ENCODE data around the gene HS2ST1. TPM values are rescaled to one million over a fixed set of nuclear protein-coding genes. Genes with fewer than 3 reads are reported as not detected.
"Not testable (repeated sequence)": the region's sequence is repeated elsewhere in the genome, so short reads cannot be mapped to it uniquely, and the experiment has no call there.

The HS2ST1 gene
- total RNA-seq (2014; rRNA removed; shearing (Covaris generic)) (13.5 and 15.2 TPM in 2 replicates), polyA plus RNA-seq (2016; fragmentation: Nextera tagmentation; extraction: Ambion mirVana) (10.1 TPM in 2 replicates)

DNA sequence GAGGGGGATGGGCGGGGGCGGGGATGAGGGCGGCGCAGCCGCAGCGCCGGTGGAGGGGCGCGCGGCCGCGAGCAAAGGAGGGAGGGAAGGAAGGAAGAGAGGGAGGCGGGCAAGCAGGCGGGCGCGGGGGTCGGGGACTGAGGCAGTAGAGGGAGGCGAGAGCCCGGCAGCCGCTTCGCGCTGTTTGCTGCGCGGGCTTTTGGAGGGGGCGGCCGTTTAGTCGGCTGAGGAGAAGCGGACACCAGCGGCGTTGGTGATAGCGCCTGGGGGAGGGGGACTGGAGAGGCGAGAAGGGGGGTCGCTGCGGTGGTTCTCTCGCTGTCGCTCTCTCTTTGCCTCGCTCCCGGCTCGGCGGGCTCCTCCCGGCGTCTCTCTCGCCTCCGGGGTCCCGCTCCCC, at the start of gene HS2ST1:
HS2ST1 (plus strand) TSS at position 35 of the 397 bp plus-strand sequence.
- Histone ChIP-seq H3K9me2 (ENCODE audit: insufficient read depth) (no peaks in the 10 kb centered on the region), H2AFZ (peak within 1 kb of the TSS; percentile 94), H3K9me3 (ENCODE audit: low read depth) (no peaks in the 10 kb centered on the region), H3K27ac (peak within 1 kb of the TSS; percentile 96), H3K9ac (peak within 1 kb of the TSS; percentile 99), H3K4me1 (ENCODE audit: insufficient read depth) (peaks cover 21% of the 10 kb centered on the region), H3K36me3 (ENCODE audit: low read depth) (no peaks in the 10 kb centered on the region), H4K20me1 (ENCODE audit: insufficient read depth) (peaks cover 11% of the 10 kb centered on the region; the same call in 1 of the 2 replicates), H3K27me3 (replicated peaks; ENCODE audit: insufficient read depth) (no peaks in the 10 kb centered on the region), H3K4me2 (ENCODE audit: unreplicated experiment) (peak within 1 kb of the TSS; percentile 98), H3F3A (ENCODE audit: insufficient read depth) (peaks cover 5% of the 10 kb centered on the region; the same call in 1 of the 2 replicates), H3K4me3 (peak within 1 kb of the TSS; percentile 93), H3K79me2 (ENCODE audit: insufficient read depth) (peaks cover 82% of the 10 kb centered on the region)
- TF ChIP-seq EZH2 (IDR thresholded peaks at IDR 0.05; ENCODE audit: insufficient read depth, poor library complexity, severe bottlenecking): no peak
- no peak for TF ChIP-seq EZH2phosphoT487 (IDR thresholded peaks at IDR 0.05; ENCODE audit: insufficient read depth, low read depth)
- 0 to 2% methylated on average over 14 to 44 of the region's 45 CpGs for WGBS, 2 experiments (ENCODE audit: low coverage in 1 of 2, low lambda C conversion rate in 2 of 2, missing lambda C conversion rate in 2 of 2)
- no peak for DNase-seq
- in situ Hi-C loops (cut with MboI): loop anchor here (5.0 kb wide), 1 partner anchor 67 kb away; no protein-coding TSS in a partner anchor

DNA sequence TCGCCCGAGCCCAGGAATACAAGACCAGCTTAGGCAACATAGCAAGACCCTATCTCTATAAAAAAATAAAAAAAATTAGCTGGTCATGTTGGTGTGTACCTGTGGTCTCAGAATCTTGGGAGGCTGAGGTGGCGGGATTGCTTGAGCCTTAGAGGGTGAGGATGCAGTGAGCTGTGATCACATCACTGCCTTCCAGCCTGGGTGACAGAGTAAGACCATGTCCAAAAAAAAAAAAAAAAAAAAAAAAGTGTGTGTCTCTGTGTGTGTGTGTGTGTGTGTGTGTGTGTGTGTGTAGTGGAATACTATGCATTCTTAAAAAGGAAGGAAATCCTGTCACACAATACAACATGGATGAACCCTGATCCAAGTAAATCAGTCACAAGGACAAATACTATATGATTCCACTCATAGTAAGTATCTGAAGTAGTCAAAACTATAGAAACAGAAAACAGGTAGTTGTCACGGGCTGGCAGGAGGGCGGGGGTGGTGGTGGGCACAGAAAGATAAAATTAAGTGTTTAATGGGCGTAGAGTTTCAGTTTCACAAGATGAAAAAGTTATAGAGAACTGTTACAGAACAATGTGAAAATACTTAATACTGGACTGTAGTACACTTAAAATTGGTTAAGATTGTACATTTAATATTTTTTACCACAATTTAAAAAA, 48.3 kb upstream of the HS2ST1 start:
- no peak overlapping the region for H3K9ac ChIP-seq
- in situ Hi-C loops (cut with MboI): no loop called here
- 97 to 99% methylated on average over 6 of the region's 6 CpGs for WGBS, 2 experiments (ENCODE audit: low coverage in 1 of 2, low lambda C conversion rate in 2 of 2, missing lambda C conversion rate in 2 of 2)
- H3K9me2 ChIP-seq (ENCODE audit: insufficient read depth): no peaks in the 10 kb centered on the region
- peaks cover 52% of the 10 kb centered on the region for H3K79me2 ChIP-seq (ENCODE audit: insufficient read depth)
- DNase-seq: no peak
- H3K9me3 ChIP-seq (ENCODE audit: low read depth): no peaks in the 10 kb centered on the region
- no peak overlapping the region for H2AFZ ChIP-seq
- H3K27ac ChIP-seq: peak overlapping the region; percentile 2; the same call in 1 of the 2 replicates
- no peak overlapping the region for H3K4me3 ChIP-seq
- H3K4me1 ChIP-seq (ENCODE audit: insufficient read depth): peaks cover 11% of the 10 kb centered on the region
- peaks cover 10% of the 10 kb centered on the region for H4K20me1 ChIP-seq (ENCODE audit: insufficient read depth)
- 0 out of 2 replicates have a peak, but pooled peaks cover 7% of the 10 kb centered on the region for H3K36me3 ChIP-seq (ENCODE audit: low read depth)
- no peak overlapping the region for H3K4me2 ChIP-seq (ENCODE audit: unreplicated experiment)
- H3K27me3 ChIP-seq (replicated peaks; ENCODE audit: insufficient read depth): no peaks in the 10 kb centered on the region
- TF ChIP-seq EZH2phosphoT487 (IDR thresholded peaks at IDR 0.05; ENCODE audit: insufficient read depth, low read depth) (no peak), EZH2 (IDR thresholded peaks at IDR 0.05; ENCODE audit: insufficient read depth, poor library complexity, severe bottlenecking) (no peak)
- H3F3A ChIP-seq (ENCODE audit: insufficient read depth): peaks cover 27% of the 10 kb centered on the region

DNA sequence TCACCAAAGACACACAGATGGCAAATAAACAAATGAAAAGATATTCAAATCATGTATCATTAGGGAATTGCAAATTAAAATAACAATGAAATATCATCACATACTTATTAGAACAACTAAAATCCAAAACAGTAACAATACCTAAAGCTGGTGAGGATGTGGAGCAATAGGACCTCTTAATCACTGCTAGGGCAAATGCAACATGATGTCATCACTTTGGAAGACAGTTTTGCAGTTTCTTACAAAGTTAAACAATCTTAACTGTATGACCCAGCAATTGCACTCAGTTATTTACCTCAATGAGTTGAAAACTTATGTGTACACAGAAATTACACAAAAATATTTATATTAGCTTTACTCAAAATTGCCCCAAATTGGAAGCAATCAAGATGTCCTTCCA, 47.8 kb upstream of the HS2ST1 start:
- no peak overlapping the region for H3K4me3 ChIP-seq
- no peaks in the 10 kb centered on the region for H3K27me3 ChIP-seq (replicated peaks; ENCODE audit: insufficient read depth)
- peak; percentile 75 for DNase-seq
- TF ChIP-seq EZH2 (IDR thresholded peaks at IDR 0.05; ENCODE audit: insufficient read depth, poor library complexity, severe bottlenecking) (no peak), EZH2phosphoT487 (IDR thresholded peaks at IDR 0.05; ENCODE audit: insufficient read depth, low read depth) (no peak)
- peaks cover 55% of the 10 kb centered on the region for H3K79me2 ChIP-seq (ENCODE audit: insufficient read depth)
- H3K27ac ChIP-seq: peak overlapping the region; percentile 2; the same call in 1 of the 2 replicates
- peaks cover 11% of the 10 kb centered on the region for H3K4me1 ChIP-seq (ENCODE audit: insufficient read depth)
- no peak overlapping the region for H3K9ac ChIP-seq
- H3K4me2 ChIP-seq (ENCODE audit: unreplicated experiment): no peak overlapping the region
- H3K9me2 ChIP-seq (ENCODE audit: insufficient read depth): no peaks in the 10 kb centered on the region
- in situ Hi-C loops (cut with MboI): no loop called here
- H2AFZ ChIP-seq: no peak overlapping the region
- H3K9me3 ChIP-seq (ENCODE audit: low read depth): no peaks in the 10 kb centered on the region
- 0 out of 2 replicates have a peak, but pooled peaks cover 7% of the 10 kb centered on the region for H3K36me3 ChIP-seq (ENCODE audit: low read depth)
- H3F3A ChIP-seq (ENCODE audit: insufficient read depth): peaks cover 27% of the 10 kb centered on the region
- peaks cover 10% of the 10 kb centered on the region for H4K20me1 ChIP-seq (ENCODE audit: insufficient read depth)

DNA sequence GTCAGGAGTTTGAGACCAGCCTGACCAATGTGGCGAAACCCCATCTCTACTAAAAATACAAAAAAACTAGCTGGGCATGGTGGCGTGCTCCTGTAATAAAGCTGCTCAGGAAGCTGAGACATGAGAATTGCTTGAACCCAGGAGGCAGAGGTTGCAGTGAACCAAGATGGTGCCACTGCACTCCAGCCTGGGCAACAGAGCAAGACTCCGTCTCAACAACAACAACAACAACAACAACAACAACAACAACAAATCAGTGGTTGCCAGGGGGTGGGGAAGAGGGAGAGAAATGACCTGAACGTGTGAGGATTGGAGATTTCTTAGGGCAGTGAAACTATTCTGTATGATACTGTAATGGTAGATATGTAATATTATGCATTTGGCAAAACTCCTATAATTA, 47.2 kb upstream of the HS2ST1 start:
- in situ Hi-C loops (cut with MboI); DNase-seq; H3K27me3 ChIP-seq (replicated peaks; ENCODE audit: insufficient read depth); H2AFZ ChIP-seq; H3K9me3 ChIP-seq (ENCODE audit: low read depth); H3K9ac ChIP-seq; H3K9me2 ChIP-seq (ENCODE audit: insufficient read depth); H3K4me3 ChIP-seq; H3K27ac ChIP-seq; H3K4me2 ChIP-seq (ENCODE audit: unreplicated experiment); H3K36me3 ChIP-seq (ENCODE audit: low read depth): not testable (repeated sequence)
- H3K79me2 ChIP-seq (ENCODE audit: insufficient read depth): peaks cover 55% of the 10 kb centered on the region
- 99 to 100% methylated on average over 4 of the region's 4 CpGs for WGBS, 2 experiments (ENCODE audit: low coverage in 1 of 2, low lambda C conversion rate in 2 of 2, missing lambda C conversion rate in 2 of 2)
- H3F3A ChIP-seq (ENCODE audit: insufficient read depth): peaks cover 27% of the 10 kb centered on the region
- H4K20me1 ChIP-seq (ENCODE audit: insufficient read depth): peaks cover 10% of the 10 kb centered on the region
- H3K4me1 ChIP-seq (ENCODE audit: insufficient read depth): peaks cover 11% of the 10 kb centered on the region

Data from GM23248 (cell line).